AG09309 (cell line): ENCODE measurements around the gene BMPER.

Experiments
- DNase-seq: peaks from one replicate; pipeline ENCODE4 v3.0.0-alpha.2; 2010; ENCODE audit warnings: low read depth
- H3K4me3 ChIP-seq: 2 replicates; pipeline ENCODE4 v1.5.1; 2011; ENCODE audit warnings: mild to moderate bottlenecking, low read depth, low read length, moderate library complexity; ENCODE audit not compliant: control insufficient read depth
- TF ChIP-seq, protein P1 (sequence below): IDR thresholded peaks from 2 replicates; pipeline ENCODE4 v1.5.1; 2011; ENCODE audit warnings: mild to moderate bottlenecking, low read depth, low read length, inconsistent platforms; ENCODE audit not compliant: insufficient read depth, control insufficient read depth; ENCODE audit errors: missing control alignments

Gene BMPER

GRCh38 chr7:33872870-33873269, 32.5 kb upstream of the BMPER start:
- TF ChIP-seq, protein P1, sequence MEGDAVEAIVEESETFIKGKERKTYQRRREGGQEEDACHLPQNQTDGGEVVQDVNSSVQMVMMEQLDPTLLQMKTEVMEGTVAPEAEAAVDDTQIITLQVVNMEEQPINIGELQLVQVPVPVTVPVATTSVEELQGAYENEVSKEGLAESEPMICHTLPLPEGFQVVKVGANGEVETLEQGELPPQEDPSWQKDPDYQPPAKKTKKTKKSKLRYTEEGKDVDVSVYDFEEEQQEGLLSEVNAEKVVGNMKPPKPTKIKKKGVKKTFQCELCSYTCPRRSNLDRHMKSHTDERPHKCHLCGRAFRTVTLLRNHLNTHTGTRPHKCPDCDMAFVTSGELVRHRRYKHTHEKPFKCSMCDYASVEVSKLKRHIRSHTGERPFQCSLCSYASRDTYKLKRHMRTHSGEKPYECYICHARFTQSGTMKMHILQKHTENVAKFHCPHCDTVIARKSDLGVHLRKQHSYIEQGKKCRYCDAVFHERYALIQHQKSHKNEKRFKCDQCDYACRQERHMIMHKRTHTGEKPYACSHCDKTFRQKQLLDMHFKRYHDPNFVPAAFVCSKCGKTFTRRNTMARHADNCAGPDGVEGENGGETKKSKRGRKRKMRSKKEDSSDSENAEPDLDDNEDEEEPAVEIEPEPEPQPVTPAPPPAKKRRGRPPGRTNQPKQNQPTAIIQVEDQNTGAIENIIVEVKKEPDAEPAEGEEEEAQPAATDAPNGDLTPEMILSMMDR, result no peak
- H3K4me3 ChIP-seq, result no peak overlapping the region
- DNase-seq, result no peak

- TF ChIP-seq, protein P1, result no peak
- no peak overlapping the region for H3K4me3 ChIP-seq
- DNase-seq, result no peak
These were observed 31.8 kb upstream of the BMPER start for GRCh38 chr7:33873518-33873917.

GRCh38 chr7:33873981-33874750, 31.2 kb upstream of the BMPER start:
- TF ChIP-seq, protein P1, result no peak
- DNase-seq, result peak; percentile 68
- H3K4me3 ChIP-seq, result no peak overlapping the region

DNA sequence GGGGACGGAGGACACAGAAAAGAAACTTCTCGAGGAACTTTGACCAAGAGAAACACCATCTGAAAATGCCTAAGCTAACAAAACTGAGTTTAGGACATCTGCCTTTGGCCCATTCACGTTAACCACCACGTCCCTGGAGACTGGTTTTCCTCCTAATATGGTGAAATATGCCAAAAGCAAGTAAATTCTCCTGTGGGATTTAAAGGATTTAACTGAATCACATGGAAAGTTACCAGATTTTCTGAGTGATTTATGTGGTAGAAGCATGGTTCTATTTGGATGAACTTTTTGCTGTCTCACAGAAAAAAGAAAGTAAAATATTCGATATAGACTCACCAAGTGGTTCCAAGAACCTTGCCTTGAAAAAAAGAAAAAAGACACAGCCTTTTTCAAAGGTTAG, 30.4 kb upstream of the BMPER start:
- DNase-seq, result peak; percentile 95
- no peak overlapping the region for H3K4me3 ChIP-seq
- TF ChIP-seq, protein P1, result no peak

- TF ChIP-seq, protein P1, result no peak
- no peak for DNase-seq
- no peak overlapping the region for H3K4me3 ChIP-seq
These were observed 28.6 kb upstream of the BMPER start for GRCh38 chr7:33876596-33877274.

GRCh38 chr7:33880787-33881186, 24.6 kb upstream of the BMPER start:
- DNase-seq, result no peak
- TF ChIP-seq, protein P1, result no peak
- no peak overlapping the region for H3K4me3 ChIP-seq
